Upper lobe of left lung (tissue), 6 donors: Measurements from ENCODE around the gene KIAA1217. TPM values are rescaled to one million over a fixed set of nuclear protein-coding genes. Genes with fewer than 3 reads are reported as not detected.

Source experiments
- ATAC-seq, 2 donors: fragments of 200-7000 bp; cut with Tn5 transposase; one replicate each; pipeline ENCODE4 v1.9.1; 2022; ENCODE audit warnings: mild to moderate bottlenecking in 2 of 2, moderate library complexity in 2 of 2; ENCODE audit not compliant: low FRiP score in 2 of 2
- DNase-seq, 2 donors: peaks; one replicate each; pipeline ENCODE4 v3.0.0-alpha.2; 2019 to 2020
- H3K27ac ChIP-seq, 4 donors: fragments of 200-600 bp; sonication (generic); one replicate each; pipeline ENCODE4 v1.5.1; 2016 to 2019
- H3K27me3 ChIP-seq, 4 donors: fragments of 200-600 bp; sonication (generic); one replicate each; pipeline ENCODE4 v1.5.1; 2017 to 2019
- H3K36me3 ChIP-seq, 4 donors: fragments of 200-600 bp; sonication (generic); one replicate each; pipeline ENCODE4 v1.5.1; 2016 to 2019
- H3K4me1 ChIP-seq, 4 donors: fragments of 200-600 bp; sonication (generic); one replicate each; pipeline ENCODE4 v1.5.1; 2018 to 2019
- H3K4me3 ChIP-seq, 4 donors: fragments of 200-600 bp; sonication (generic); one replicate each; pipeline ENCODE4 v1.5.1; 2017 to 2019; ENCODE audit warnings: mild to moderate bottlenecking in 2 of 4, moderate library complexity in 1 of 4
- H3K9me3 ChIP-seq, 4 donors: fragments of 200-600 bp; sonication (generic); one replicate each; pipeline ENCODE4 v1.5.1; 2018 to 2019
- CTCF ChIP-seq, 6 experiments: fragments of 450-650 bp in 4 of 6; fragments of 200-600 bp in 2 of 6; sonication (generic) in 2 of 6; IDR thresholded peaks; one replicate each; pipeline ENCODE4 v1.5.1; 2016 to 2019; ENCODE audit warnings: antibody characterized with exemption in 6 of 6
- EP300 ChIP-seq, 4 donors: sonication (generic); formaldehyde crosslinking; IDR thresholded peaks; one replicate each; pipeline ENCODE4 v1.5.1; 2017; ENCODE audit warnings: antibody characterized with exemption in 4 of 4, control low read depth in 2 of 4
- POLR2A ChIP-seq, 4 donors: fragments of 450-650 bp; IDR thresholded peaks; one replicate each; pipeline ENCODE4 v1.5.1; 2016 to 2017; ENCODE audit warnings: antibody characterized with exemption in 4 of 4, mild to moderate bottlenecking in 2 of 4
- POLR2AphosphoS5 ChIP-seq, 2 donors: sonication (generic); formaldehyde crosslinking; IDR thresholded peaks; one replicate each; pipeline ENCODE4 v1.5.1; 2017; ENCODE audit warnings: antibody characterized with exemption in 2 of 2
- WGBS, 2 donors: methylation state at CpG; one replicate each; pipeline ENCODE4 v1.1.5; 2017 to 2018; 5-methylcytosine and 5-hydroxymethylcytosine counted together
- total RNA-seq, 6 donors: library from RNA; depleted of rRNA in 4 of 6; stranded (reverse); fragments of >200 nt in 4 of 6; gene quantifications; one replicate each; pipeline versions ENCODE4 v1.1.0 to v1.2.1, GENCODE V29; 2016 to 2021
- donor health status: DM: no; HTN: no; CAD: no; lungs with moderate emphysema.
- donor health status: DM: no; HTN: yes; CAD: no; lungs with severe emphysema.

KIAA1217 gene
- total RNA-seq, 6 donors from 2014 or later: 18.4 to 109 (median 41.0) TPM

DNA sequence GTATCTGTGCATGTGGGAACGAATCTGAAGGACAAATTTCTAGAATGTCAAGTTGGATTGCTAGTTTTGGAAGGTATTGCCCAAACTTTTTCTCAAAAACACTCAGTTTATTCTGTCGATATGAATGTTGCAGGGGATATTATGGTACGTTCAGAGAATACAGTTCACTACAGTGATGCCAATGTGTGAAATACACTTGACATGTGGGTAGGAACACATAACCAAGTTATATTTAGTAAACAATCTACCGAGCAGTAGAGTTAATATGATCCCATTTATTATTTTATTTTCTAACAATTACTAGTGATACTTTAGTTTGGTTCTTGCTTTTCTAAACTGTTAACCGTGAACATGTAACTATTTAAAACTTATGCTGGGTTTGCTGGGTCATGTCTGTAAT is 37.4 kb downstream of the KIAA1217 start:
- Histone ChIP-seq H3K36me3 (no peaks in the 10 kb centered on the region), H3K4me3 (no peak overlapping the region), H3K4me1 (peaks cover 0 to 10% (median 4%) of the 10 kb centered on the region in 4 donors), H3K9me3 (no peaks in the 10 kb centered on the region), H3K27me3 (no peaks in the 10 kb centered on the region), H3K27ac (no peak overlapping the region)
- 65 to 70% methylated on average over 5 of the region's 5 CpGs for WGBS, 2 donors
- ATAC-seq (no peak), DNase-seq (no peak)
- TF ChIP-seq POLR2AphosphoS5 (IDR thresholded peaks at IDR 0.05) (no peak), POLR2A (IDR thresholded peaks at IDR 0.05) (no peak), CTCF (IDR thresholded peaks at IDR 0.05) (no peak), EP300 (IDR thresholded peaks at IDR 0.05) (no peak)

GRCh38 chr10:24247841-24248240 is 38.9 kb downstream of the KIAA1217 start:
- no peak overlapping the region for H3K4me3 ChIP-seq
- H3K27me3 ChIP-seq: no peaks in the 10 kb centered on the region
- TF ChIP-seq POLR2A (IDR thresholded peaks at IDR 0.05) (no peak), EP300 (IDR thresholded peaks at IDR 0.05) (no peak), POLR2AphosphoS5 (IDR thresholded peaks at IDR 0.05) (no peak), CTCF (IDR thresholded peaks at IDR 0.05) (no peak)
- no peak overlapping the region for H3K27ac ChIP-seq
- no peaks in the 10 kb centered on the region for H3K36me3 ChIP-seq
- ATAC-seq (no peak), DNase-seq (no peak)
- WGBS, 2 donors: 41 to 95% methylated on average over 1 of the region's 1 CpG
- H3K4me1 ChIP-seq: peaks cover 0 to 9% (median 3%) of the 10 kb centered on the region in 4 donors
- no peaks in the 10 kb centered on the region for H3K9me3 ChIP-seq

GRCh38 chr10:24249829-24250415 is 41.0 kb downstream of the KIAA1217 start:
- 59 to 68% methylated on average over 9 of the region's 9 CpGs for WGBS, 2 donors
- Histone ChIP-seq H3K9me3 (no peaks in the 10 kb centered on the region), H3K4me1 (peaks cover 0 to 18% (median 3%) of the 10 kb centered on the region in 4 donors), H3K4me3 (no peak overlapping the region), H3K27ac (peak overlapping the region in 1 of 4 donors; percentile 41), H3K27me3 (no peaks in the 10 kb centered on the region), H3K36me3 (no peaks in the 10 kb centered on the region)
- DNase-seq (no peak), ATAC-seq (peak in 1 of 2 donors; percentile 55)
- TF ChIP-seq POLR2A (IDR thresholded peaks at IDR 0.05) (no peak), EP300 (IDR thresholded peaks at IDR 0.05) (no peak), POLR2AphosphoS5 (IDR thresholded peaks at IDR 0.05) (no peak), CTCF (IDR thresholded peaks at IDR 0.05) (no peak)

- Histone ChIP-seq H3K27ac (peak overlapping the region in 2 of 4 donors; percentile 43 to 47), H3K4me1 (peaks cover 0 to 18% (median 5%) of the 10 kb centered on the region in 4 donors), H3K9me3 (no peaks in the 10 kb centered on the region), H3K27me3 (no peaks in the 10 kb centered on the region), H3K4me3 (no peak overlapping the region), H3K36me3 (no peaks in the 10 kb centered on the region)
- DNase-seq (no peak), ATAC-seq (peak in 1 of 2 donors; percentile 26)
- WGBS, 2 donors: 68 to 79% methylated on average over 2 of the region's 2 CpGs
- no peak for TF ChIP-seq POLR2A (IDR thresholded peaks at IDR 0.05)
- TF ChIP-seq EP300 (IDR thresholded peaks at IDR 0.05): no peak
- no peak for TF ChIP-seq POLR2AphosphoS5 (IDR thresholded peaks at IDR 0.05)
- TF ChIP-seq CTCF (IDR thresholded peaks at IDR 0.05): no peak
These were observed 42.6 kb downstream of the KIAA1217 start for GRCh38 chr10:24251547-24251946.

DNA sequence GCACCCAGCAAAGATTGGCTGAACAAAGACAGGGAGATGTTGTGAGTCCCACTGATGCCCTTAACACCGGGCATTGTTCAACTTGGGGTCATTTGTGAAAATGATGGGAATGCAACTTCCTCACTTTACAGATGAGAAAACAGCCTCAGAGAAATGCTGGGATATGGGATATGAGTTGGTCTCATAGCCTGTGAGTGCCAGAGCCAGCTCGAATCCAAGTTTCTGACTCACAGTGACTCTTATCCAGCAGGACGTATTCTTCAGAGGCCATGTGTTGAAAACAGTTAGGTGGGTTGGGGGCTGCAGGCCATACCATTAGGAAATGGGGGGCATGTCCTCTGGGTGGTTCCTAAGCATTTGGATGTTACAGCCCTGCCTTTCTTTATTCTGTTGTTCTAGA is 45.2 kb downstream of the KIAA1217 start:
- H3K27ac ChIP-seq: no peak overlapping the region
- no peaks in the 10 kb centered on the region for H3K9me3 ChIP-seq
- no peak for DNase-seq
- H3K27me3 ChIP-seq: no peaks in the 10 kb centered on the region
- peaks cover 0 to 18% (median 5%) of the 10 kb centered on the region in 4 donors for H3K4me1 ChIP-seq
- H3K4me3 ChIP-seq: no peak overlapping the region
- ATAC-seq: no peak
- no peak for TF ChIP-seq CTCF (IDR thresholded peaks at IDR 0.05)
- 85 to 86% methylated on average over 3 of the region's 3 CpGs for WGBS, 2 donors
- H3K36me3 ChIP-seq: no peaks in the 10 kb centered on the region
